ENCODE measurements around the gene EXD2. TPM values are rescaled to one million over a fixed set of nuclear protein-coding genes. Genes with fewer than 3 reads are reported as not detected.

Gene EXD2
- total and polyA plus RNA-seq, 2 of the 13 experiments (the other 11 are each of a cell fraction or from before 2014, with no cell fraction given), result 9.5 to 15.1 TPM

DNA sequence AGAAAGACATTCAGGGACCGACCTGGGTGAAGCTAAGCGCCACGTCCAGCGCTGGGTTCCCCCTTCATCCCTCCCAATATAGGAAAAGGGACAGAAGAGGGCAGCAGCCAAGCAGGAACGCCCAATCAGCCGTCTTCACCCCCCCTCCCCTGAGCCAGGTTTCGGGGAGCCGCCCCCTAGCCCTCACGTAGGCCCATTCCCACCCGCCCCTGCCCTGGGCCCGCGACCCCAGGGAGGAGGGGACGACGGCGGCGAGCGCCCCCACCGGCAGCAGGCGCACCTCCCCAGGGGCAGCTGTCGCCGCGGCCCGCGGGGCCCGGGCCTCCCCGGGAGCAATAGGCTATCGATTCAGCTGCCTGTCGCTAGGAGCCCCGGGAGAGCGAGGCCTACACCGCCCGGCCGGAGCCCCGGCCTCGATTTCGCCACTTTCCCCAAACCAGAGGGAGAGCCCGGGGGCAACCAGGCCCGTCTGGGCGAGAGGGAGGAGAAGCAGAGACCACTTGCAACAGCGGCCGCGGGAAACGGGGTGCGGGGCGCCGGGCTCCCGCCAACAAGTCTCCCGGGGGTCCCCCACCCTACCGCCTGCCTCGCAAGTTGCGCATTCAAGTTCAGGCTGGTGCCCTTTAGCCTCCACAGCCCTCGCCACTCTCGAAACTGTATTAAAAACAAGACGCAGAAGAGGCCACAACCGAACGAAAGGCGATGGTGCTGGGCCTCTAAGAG is 39.7 kb upstream of the EXD2 start (continued):
- TF ChIP-seq TAF1 (CRISPR knock-in tag; IDR thresholded peaks at IDR 0.05) (peak; percentile 43; the same call in 1 of the 2 replicates), KLF15 (CRISPR knock-in tag; IDR thresholded peaks at IDR 0.05; ENCODE audit: borderline replicate concordance) (no peak), ZNF543 (CRISPR knock-in tag; IDR thresholded peaks at IDR 0.05) (0 out of 2 replicates have a peak, but pooled peaks have one; percentile 34), ZNF337 (CRISPR knock-in tag; IDR thresholded peaks at IDR 0.05; ENCODE audit: borderline replicate concordance, low read depth) (no peak), SALL2 (CRISPR knock-in tag; IDR thresholded peaks at IDR 0.05) (peak; percentile 46; the same call in 1 of the 2 replicates), ZFAT (CRISPR knock-in tag; conservative IDR thresholded peaks at IDR 0.05) (0 out of 2 replicates have a peak, but pooled peaks have one; percentile 54), POLR2G (IDR thresholded peaks at IDR 0.05; ENCODE audit: low read depth, low read length) (peak; percentile 69), SAP130 (CRISPR knock-in tag; IDR thresholded peaks at IDR 0.05; ENCODE audit: low read depth) (peak; percentile 87), ZNF788 (CRISPR knock-in tag; IDR thresholded peaks at IDR 0.05; ENCODE audit: borderline replicate concordance) (peak; percentile 56; the same call in 1 of the 2 replicates), ZNF138 (CRISPR knock-in tag; IDR thresholded peaks at IDR 0.05; ENCODE audit: low read depth) (no peak), IKZF4 (CRISPR knock-in tag; IDR thresholded peaks at IDR 0.05; ENCODE audit: borderline replicate concordance, low read depth, not compliant biosample characterization) (no peak), ZFY (CRISPR knock-in tag; IDR thresholded peaks at IDR 0.05) (peak; percentile 100), PHF8 (CRISPR knock-in tag; IDR thresholded peaks at IDR 0.05) (peak; percentile 97), SALL1 (CRISPR knock-in tag; IDR thresholded peaks at IDR 0.05) (peak; percentile 77; the same call in 1 of the 2 replicates)
- TF ChIP-seq, protein P1, sequence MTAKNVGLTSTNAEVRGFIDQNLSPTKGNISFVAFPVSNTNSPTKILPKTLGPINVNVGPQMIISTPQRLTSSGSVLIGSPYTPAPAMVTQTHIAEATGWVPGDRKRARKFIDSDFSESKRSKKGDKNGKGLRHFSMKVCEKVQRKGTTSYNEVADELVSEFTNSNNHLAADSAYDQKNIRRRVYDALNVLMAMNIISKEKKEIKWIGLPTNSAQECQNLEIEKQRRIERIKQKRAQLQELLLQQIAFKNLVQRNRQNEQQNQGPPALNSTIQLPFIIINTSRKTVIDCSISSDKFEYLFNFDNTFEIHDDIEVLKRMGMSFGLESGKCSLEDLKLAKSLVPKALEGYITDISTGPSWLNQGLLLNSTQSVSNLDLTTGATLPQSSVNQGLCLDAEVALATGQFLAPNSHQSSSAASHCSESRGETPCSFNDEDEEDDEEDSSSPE (CRISPR knock-in tag; IDR thresholded peaks at IDR 0.05), result peak; percentile 24; the same call in 1 of the 2 replicates
- TF ChIP-seq, protein P2, sequence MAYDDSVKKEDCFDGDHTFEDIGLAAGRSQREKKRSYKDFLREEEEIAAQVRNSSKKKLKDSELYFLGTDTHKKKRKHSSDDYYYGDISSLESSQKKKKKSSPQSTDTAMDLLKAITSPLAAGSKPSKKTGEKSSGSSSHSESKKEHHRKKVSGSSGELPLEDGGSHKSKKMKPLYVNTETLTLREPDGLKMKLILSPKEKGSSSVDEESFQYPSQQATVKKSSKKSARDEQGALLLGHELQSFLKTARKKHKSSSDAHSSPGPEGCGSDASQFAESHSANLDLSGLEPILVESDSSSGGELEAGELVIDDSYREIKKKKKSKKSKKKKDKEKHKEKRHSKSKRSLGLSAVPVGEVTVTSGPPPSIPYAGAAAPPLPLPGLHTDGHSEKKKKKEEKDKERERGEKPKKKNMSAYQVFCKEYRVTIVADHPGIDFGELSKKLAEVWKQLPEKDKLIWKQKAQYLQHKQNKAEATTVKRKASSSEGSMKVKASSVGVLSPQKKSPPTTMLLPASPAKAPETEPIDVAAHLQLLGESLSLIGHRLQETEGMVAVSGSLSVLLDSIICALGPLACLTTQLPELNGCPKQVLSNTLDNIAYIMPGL (CRISPR knock-in tag; IDR thresholded peaks at IDR 0.05; ENCODE audit: borderline replicate concordance in 1 of 2, low read depth in 1 of 2), result peak; percentile 96 to 98
- TF ChIP-seq, protein P3, sequence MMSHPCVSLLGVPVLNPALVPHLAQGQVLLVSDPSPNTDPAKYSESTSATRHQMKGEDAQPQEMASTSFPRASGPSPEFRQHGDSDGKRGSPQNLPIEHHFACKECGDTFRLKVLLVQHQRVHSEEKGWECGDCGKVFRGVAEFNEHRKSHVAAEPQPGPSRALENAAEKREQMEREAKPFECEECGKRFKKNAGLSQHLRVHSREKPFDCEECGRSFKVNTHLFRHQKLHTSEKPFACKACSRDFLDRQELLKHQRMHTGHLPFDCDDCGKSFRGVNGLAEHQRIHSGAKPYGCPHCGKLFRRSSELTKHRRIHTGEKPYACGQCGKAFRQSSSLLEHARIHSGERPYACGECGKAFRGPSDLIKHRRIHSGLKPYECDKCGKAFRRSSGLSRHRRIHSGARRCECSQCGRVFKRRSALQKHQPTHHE (CRISPR knock-in tag; IDR thresholded peaks at IDR 0.05; ENCODE audit: borderline replicate concordance), result peak; percentile 19; the same call in 1 of the 2 replicates
- TF ChIP-seq, protein P4, sequence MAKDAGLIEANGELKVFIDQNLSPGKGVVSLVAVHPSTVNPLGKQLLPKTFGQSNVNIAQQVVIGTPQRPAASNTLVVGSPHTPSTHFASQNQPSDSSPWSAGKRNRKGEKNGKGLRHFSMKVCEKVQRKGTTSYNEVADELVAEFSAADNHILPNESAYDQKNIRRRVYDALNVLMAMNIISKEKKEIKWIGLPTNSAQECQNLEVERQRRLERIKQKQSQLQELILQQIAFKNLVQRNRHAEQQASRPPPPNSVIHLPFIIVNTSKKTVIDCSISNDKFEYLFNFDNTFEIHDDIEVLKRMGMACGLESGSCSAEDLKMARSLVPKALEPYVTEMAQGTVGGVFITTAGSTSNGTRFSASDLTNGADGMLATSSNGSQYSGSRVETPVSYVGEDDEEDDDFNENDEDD (CRISPR knock-in tag; IDR thresholded peaks at IDR 0.05; ENCODE audit: borderline replicate concordance), result no peak
- TF ChIP-seq, protein P5, sequence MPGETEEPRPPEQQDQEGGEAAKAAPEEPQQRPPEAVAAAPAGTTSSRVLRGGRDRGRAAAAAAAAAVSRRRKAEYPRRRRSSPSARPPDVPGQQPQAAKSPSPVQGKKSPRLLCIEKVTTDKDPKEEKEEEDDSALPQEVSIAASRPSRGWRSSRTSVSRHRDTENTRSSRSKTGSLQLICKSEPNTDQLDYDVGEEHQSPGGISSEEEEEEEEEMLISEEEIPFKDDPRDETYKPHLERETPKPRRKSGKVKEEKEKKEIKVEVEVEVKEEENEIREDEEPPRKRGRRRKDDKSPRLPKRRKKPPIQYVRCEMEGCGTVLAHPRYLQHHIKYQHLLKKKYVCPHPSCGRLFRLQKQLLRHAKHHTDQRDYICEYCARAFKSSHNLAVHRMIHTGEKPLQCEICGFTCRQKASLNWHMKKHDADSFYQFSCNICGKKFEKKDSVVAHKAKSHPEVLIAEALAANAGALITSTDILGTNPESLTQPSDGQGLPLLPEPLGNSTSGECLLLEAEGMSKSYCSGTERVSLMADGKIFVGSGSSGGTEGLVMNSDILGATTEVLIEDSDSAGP (CRISPR knock-in tag; IDR thresholded peaks at IDR 0.05; ENCODE audit: borderline replicate concordance), result peak; percentile 67; the same call in 1 of the 2 replicates
- TF ChIP-seq, protein P6, sequence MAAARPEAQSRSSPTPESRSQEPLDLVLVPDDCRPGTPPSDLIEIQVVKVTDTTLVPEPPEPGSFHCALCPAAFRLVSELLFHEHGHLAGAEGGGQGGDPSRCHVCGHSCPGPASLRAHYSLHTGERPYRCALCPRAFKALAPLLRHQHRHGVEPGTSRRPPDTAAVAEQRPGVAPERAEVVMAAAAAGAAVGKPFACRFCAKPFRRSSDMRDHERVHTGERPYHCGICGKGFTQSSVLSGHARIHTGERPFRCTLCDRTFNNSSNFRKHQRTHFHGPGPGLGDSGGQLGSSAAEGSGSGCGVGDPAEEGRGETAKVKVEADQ (CRISPR knock-in tag; IDR thresholded peaks at IDR 0.05; ENCODE audit: borderline replicate concordance), result no peak

Data from HepG2 (cell line).